Hippocampal formation (tissue), 2 donors: ENCODE results near the gene CYB5R4.
"Not testable (repeated sequence)": the region's sequence is repeated elsewhere in the genome, so short reads cannot be mapped to it uniquely, and the experiment has no call there.

Experiments
- DNase-seq, 2 donors: peaks; one replicate each; lab custom pipeline; 2025; lab: John Stamatoyannopoulos, UW

The CYB5R4 gene

GRCh38 chr6:83867043-83867442 lies 7.6 kb downstream of the CYB5R4 start:
- no peak for DNase-seq

- DNase-seq, result no peak
Observed at GRCh38 chr6:83867527-83868161, 8.2 kb downstream of the CYB5R4 start.

DNA sequence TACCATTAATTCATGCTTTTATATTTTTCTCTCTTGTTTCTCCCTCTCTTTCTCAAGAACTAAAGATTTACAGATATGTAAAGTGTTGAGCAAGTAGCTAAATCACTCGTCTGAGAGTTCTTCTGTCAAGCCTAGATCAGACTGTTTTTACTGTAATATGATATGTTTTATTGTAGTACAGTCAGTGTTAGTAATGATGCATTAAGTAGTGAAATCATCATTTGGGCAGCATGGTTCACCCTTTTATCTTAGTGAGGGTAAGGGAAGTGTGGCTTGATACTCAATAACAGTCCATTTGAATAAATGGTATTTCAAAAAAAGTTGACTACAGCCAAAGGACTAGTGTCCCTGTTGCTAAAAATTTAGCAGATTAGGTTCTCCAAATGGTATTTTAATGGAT lies 9.2 kb downstream of the CYB5R4 start:
- DNase-seq, result no peak

- peak in 1 of 2 donors; percentile 27 for DNase-seq
Observed at GRCh38 chr6:83870649-83871048, 11.2 kb downstream of the CYB5R4 start.

GRCh38 chr6:83872386-83873118 lies 13.1 kb downstream of the CYB5R4 start:
- DNase-seq, result peak; percentile 11 to 68

GRCh38 chr6:83873869-83874268 lies 14.4 kb downstream of the CYB5R4 start:
- DNase-seq, result no peak

- no peak for DNase-seq
Observed at GRCh38 chr6:83875843-83876242, 16.4 kb downstream of the CYB5R4 start.

DNA sequence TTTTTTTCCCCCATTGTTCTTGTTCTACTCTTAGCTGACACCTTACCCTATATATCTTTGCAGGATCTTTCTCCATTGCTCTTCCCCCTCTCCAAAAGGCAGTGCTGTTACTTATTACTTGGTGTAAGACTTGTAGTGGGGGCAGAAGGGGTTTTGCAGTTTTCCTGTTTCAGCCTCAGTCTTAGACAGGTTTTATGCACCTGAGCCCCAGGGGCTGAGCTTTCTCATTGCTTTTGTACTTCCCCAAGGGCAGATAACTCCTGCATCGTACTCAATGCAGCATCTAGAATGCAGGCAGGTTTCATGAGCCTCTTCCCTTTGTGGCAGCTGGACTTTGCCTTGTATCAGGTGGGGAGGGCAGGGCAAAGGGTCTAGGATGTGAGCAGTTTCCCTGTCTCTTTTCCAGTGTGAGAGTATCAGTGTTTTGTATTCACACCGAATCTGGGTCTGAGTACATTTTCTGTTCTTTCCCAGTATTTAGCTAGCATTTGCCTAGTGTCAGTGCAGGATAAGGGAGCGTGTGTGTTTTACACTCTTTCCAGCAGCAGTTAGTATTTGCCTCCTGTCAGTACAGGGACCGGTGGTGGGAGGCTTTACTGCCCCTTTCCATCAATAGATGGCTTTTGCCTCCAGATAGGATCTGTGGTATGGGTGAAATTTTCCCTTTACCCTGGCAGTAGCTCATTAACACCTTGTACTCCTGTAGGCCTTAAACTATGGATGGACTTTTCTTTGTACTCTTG lies 19.6 kb downstream of the CYB5R4 start:
- no peak for DNase-seq

DNA sequence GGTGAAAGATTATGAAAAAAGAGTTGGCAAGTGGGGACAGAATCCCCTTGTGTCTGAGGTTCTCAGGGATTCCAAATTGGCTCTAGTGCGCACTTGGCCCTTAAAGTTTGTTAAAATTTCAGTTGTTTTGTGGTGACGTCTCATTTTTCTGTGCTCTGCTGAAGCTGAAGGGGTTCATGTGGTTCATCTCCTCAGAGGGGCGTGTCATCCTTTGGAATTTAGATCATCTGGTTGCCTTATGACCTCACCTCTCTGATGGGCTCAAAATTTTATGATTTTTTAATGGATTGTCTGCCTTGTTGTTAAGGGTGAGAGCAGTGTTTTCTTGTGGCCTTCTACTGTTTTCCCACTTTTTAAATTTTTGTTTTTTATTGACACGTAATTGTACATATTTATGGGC lies 20.3 kb downstream of the CYB5R4 start:
- DNase-seq, result no peak

- no peak for DNase-seq
Observed at GRCh38 chr6:83883240-83883639, 23.8 kb downstream of the CYB5R4 start.

GRCh38 chr6:83884523-83884922 lies 25.0 kb downstream of the CYB5R4 start:
- peak in 1 of 2 donors; percentile 55 for DNase-seq

DNA sequence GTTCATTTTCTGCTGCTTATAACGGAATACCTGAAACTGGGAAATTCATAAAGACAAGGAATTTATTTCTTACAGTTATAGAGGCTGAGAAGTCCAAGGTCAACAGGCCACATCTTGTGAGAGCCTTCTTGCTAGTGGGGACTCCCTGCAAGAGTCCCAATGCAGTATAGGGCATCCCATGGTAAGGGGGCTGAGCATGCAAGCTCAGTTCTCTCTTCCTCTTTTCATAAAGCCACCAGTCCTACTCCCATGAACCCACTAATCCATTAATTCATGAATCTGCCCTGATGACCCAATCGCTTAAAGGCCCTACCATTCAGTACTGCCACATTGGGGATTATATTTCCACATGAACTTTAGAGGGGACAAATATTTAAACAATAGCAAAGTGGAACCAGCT lies 26.5 kb downstream of the CYB5R4 start:
- DNase-seq, result no peak

GRCh38 chr6:83889621-83890020 lies 30.1 kb downstream of the CYB5R4 start:
- DNase-seq, result no peak

- no peak for DNase-seq
Observed at GRCh38 chr6:83890520-83890919, 31.0 kb downstream of the CYB5R4 start.

DNA sequence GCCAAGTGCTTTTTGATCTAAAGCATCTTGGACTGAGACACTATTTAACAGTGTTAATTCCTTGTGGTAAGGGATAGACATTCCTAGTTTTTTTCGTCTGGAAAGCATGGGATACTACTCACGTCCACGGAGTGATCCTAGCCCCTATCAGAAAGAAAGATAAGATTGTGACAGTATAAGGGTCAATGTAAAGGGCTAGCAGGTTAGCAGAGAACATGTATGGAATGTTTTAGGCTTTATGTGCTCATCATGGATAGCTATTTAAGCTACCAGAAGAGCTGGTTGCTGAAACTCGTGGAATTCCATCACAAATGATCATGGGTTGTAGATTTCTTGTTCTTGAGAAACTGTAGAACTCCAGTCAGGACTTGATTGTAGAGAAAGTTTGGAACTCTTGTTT lies 32.1 kb downstream of the CYB5R4 start:
- no peak for DNase-seq

DNA sequence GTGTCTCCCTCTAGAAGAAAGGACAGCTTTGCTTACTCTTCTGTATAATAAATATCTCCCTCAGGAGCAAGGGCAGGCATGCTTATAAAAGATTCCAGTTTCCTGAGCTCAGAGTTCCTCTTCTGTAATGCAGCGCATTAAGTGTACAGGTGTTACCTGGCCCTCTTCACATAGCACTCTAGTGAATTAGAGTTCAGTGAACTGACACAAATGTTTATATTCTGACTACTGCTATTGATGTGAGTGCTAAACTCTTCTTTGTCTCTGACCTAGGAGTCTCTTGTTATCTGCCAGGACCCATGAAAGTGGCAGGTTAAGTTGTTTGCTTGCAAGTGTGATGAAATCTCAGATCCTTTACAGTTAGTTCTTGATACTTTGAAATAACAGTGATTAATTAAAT lies 33.5 kb downstream of the CYB5R4 start:
- no peak for DNase-seq

DNA sequence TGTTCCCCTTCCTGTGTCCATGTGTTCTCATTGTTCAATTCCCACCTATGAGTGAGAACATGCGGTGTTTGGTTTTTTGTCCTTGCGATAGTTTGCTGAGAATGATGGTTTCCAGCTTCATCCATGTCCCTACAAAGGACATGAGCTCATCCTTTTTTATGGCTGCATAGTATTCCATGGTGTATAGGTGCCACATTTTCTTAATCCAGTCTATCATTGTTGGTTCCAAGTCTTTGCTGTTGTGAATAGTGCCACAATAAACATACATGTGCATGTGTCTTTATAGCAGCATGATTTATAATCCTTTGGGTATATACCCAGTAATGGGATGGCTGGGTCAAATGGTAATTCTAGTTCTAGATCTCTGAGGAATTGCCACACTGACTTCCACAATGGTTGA lies 37.6 kb downstream of the CYB5R4 start:
- not testable (repeated sequence) for DNase-seq

- DNase-seq, result no peak
Observed at GRCh38 chr6:83901624-83902023, 42.1 kb downstream of the CYB5R4 start.

DNA sequence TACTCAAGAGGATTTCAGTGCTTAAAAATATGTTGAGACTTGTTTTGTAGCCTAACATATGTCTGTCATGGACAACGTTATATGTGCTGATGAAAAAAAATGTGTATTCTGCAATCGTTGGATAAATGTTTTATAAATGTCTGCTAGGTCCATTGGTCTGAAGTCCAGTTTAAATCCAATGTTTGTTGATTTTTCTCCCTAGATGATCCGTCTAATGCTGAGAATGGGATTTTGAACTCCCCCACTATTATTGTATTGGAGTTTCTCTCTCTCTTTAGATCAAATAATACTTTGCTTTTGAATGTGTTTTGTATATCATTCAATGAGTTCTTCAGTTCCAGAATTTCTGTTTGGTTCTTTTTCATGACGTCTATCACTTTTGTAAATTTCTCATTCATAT lies 44.9 kb downstream of the CYB5R4 start:
- DNase-seq, result no peak

- no peak for DNase-seq
Observed at GRCh38 chr6:83905648-83906047, 46.2 kb downstream of the CYB5R4 start.

DNA sequence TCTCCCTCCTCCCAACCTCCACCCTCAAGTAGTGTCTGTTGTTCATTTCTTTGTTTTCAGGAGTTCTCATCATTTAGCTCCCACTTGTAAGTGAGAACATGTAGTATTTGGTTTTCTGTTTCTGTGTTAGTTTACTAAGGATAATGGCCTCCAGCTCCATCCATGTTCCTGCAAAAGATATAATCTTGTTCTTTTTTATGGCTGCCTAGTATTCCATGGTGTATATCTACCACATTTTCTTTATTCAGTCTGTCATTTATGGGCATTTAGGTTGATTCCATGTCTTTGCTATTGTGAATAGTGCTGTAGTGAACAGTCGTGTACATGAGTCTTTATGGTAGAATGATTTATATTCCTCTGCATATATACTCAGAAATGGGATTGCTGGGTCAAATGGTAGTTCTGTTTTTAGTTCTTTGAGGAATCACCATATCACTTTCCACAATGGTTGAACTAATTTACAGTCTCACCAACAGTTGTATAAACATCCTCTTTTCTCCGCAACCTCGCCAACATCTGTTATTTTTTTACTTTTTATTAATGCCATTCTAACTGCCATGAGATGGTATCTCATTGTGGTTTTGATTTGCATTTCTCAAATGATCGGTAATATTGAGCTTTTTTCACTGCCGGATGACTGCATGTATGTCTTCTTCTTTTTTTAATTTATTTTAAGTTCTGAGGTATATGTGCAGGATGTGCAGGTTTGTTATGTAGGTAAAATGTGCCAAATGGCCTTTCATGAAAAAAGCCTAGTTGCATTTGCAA lies 48.3 kb downstream of the CYB5R4 start:
- not testable (repeated sequence) for DNase-seq

- DNase-seq, result no peak
Observed at GRCh38 chr6:83908813-83909212, 49.3 kb downstream of the CYB5R4 start.
